HL-60 (cell line): ENCODE results near the gene ZFHX3.
A peak's percentile ranks its signal among the peaks of the same experiment; 100 is the strongest.

Experiments used
- DNase-seq, 2 experiments: peaks; one replicate each; pipeline ENCODE4 v3.0.0-alpha.2; 2010 to 2020; ENCODE audit warnings: low read depth in 1 of 2, low spot score in 1 of 2
- H3K27ac ChIP-seq: fragments of 250-450 bp; sonication (Bioruptor Pico); replicated peaks from 2 replicates; pipeline ENCODE4 v1.5.1; 2020; ENCODE audit warnings: mild to moderate bottlenecking, moderate library complexity
- H3K27me3 ChIP-seq: fragments of 250-450 bp; sonication (Bioruptor Pico); 2 replicates; pipeline ENCODE4 v1.5.1; 2021; ENCODE audit warnings: mild to moderate bottlenecking, moderate library complexity; ENCODE audit not compliant: insufficient read depth, poor library complexity, severe bottlenecking
- H3K4me3 ChIP-seq: replicated peaks from 2 replicates; pipeline ENCODE4 v1.5.1; 2011; ENCODE audit warnings: mild to moderate bottlenecking, control low read depth, low read length; ENCODE audit not compliant: insufficient read depth
- GABPA ChIP-seq: IDR thresholded peaks from 2 replicates; pipeline ENCODE4 v1.6.1; 2012; ENCODE audit warnings: low read depth
- POLR2AphosphoS5 ChIP-seq: IDR thresholded peaks from 2 replicates; pipeline ENCODE4 v1.6.1; 2012; ENCODE audit warnings: low read depth
- SPI1 ChIP-seq: IDR thresholded peaks from 2 replicates; pipeline ENCODE4 v1.6.1; 2012; ENCODE audit warnings: low read depth, mild to moderate bottlenecking, borderline replicate concordance
- TF ChIP-seq, protein P1 (sequence below): IDR thresholded peaks from 2 replicates; pipeline ENCODE4 v1.6.1; 2012; ENCODE audit warnings: low read depth; ENCODE audit not compliant: insufficient replicate concordance
- TF ChIP-seq, protein P2 (sequence below): IDR thresholded peaks from one replicate; pipeline ENCODE4 v1.5.1; 2011; ENCODE audit warnings: low read length, control low read depth, inconsistent platforms; ENCODE audit not compliant: insufficient read depth

ZFHX3 gene

GRCh38 chr16:72884573-72884972 is 163.4 kb downstream of the ZFHX3 start:
- DNase-seq = no peak
- H3K27me3 ChIP-seq = no peaks in the 10 kb centered on the region
- H3K27ac ChIP-seq = no peak overlapping the region
- TF ChIP-seq POLR2AphosphoS5 = no peak
- TF ChIP-seq, protein P1, sequence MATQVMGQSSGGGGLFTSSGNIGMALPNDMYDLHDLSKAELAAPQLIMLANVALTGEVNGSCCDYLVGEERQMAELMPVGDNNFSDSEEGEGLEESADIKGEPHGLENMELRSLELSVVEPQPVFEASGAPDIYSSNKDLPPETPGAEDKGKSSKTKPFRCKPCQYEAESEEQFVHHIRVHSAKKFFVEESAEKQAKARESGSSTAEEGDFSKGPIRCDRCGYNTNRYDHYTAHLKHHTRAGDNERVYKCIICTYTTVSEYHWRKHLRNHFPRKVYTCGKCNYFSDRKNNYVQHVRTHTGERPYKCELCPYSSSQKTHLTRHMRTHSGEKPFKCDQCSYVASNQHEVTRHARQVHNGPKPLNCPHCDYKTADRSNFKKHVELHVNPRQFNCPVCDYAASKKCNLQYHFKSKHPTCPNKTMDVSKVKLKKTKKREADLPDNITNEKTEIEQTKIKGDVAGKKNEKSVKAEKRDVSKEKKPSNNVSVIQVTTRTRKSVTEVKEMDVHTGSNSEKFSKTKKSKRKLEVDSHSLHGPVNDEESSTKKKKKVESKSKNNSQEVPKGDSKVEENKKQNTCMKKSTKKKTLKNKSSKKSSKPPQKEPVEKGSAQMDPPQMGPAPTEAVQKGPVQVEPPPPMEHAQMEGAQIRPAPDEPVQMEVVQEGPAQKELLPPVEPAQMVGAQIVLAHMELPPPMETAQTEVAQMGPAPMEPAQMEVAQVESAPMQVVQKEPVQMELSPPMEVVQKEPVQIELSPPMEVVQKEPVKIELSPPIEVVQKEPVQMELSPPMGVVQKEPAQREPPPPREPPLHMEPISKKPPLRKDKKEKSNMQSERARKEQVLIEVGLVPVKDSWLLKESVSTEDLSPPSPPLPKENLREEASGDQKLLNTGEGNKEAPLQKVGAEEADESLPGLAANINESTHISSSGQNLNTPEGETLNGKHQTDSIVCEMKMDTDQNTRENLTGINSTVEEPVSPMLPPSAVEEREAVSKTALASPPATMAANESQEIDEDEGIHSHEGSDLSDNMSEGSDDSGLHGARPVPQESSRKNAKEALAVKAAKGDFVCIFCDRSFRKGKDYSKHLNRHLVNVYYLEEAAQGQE = no peak
- no peak for TF ChIP-seq GABPA
- no peak for TF ChIP-seq SPI1
- H3K4me3 ChIP-seq = no peak overlapping the region

DNA sequence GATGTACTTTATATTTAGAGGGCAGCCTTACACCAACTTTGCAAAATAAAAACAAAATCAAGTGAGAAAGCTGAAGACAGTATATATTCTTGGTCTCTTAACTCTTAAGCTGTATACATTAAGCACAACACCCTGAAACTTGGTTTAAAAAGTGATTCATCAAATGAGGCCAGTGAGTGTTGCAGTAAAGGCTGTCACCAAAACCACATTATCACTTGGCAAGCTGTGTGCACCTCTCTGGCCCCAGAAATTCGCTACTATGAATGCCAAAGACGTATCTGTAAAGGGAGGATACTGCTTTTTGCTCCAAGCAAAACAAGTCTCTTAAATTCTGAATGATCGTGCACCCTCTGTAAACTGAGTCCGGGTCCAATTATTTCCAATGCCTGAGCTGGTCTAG is 163.9 kb downstream of the ZFHX3 start:
- no peaks in the 10 kb centered on the region for H3K27me3 ChIP-seq
- no peak for TF ChIP-seq GABPA
- TF ChIP-seq, protein P1 = no peak
- TF ChIP-seq, protein P2, sequence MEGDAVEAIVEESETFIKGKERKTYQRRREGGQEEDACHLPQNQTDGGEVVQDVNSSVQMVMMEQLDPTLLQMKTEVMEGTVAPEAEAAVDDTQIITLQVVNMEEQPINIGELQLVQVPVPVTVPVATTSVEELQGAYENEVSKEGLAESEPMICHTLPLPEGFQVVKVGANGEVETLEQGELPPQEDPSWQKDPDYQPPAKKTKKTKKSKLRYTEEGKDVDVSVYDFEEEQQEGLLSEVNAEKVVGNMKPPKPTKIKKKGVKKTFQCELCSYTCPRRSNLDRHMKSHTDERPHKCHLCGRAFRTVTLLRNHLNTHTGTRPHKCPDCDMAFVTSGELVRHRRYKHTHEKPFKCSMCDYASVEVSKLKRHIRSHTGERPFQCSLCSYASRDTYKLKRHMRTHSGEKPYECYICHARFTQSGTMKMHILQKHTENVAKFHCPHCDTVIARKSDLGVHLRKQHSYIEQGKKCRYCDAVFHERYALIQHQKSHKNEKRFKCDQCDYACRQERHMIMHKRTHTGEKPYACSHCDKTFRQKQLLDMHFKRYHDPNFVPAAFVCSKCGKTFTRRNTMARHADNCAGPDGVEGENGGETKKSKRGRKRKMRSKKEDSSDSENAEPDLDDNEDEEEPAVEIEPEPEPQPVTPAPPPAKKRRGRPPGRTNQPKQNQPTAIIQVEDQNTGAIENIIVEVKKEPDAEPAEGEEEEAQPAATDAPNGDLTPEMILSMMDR = no peak
- TF ChIP-seq POLR2AphosphoS5 = no peak
- no peak for TF ChIP-seq SPI1
- no peak for DNase-seq
- H3K27ac ChIP-seq = no peak overlapping the region
- H3K4me3 ChIP-seq = no peak overlapping the region

DNA sequence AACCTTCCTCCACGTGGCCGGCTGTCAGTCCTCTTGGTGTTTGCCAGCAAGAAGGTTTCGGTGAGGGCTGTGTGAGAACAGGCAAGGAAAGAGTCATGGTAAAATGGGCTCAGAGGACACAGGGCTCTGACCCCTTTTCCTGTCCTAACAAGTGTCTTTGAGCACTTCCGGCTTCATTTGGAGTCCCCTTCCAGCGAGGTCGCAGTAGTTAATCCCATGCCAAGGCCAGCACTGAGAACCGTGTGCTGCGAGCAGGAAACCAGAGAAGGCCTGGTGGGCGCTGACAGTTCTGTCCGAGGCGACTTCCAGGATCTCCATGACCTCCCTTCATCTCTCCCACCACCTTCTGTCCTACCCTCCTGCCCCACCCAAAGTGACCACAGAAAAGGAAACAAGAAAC is 168.1 kb downstream of the ZFHX3 start:
- no peaks in the 10 kb centered on the region for H3K27me3 ChIP-seq
- no peak for DNase-seq
- H3K4me3 ChIP-seq = no peak overlapping the region
- no peak overlapping the region for H3K27ac ChIP-seq
- no peak for TF ChIP-seq SPI1
- TF ChIP-seq, protein P2 = no peak
- no peak for TF ChIP-seq GABPA
- no peak for TF ChIP-seq POLR2AphosphoS5

GRCh38 chr16:72878301-72879269 is 169.3 kb downstream of the ZFHX3 start:
- TF ChIP-seq, protein P2 = no peak
- TF ChIP-seq, protein P1 = no peak
- TF ChIP-seq GABPA (no peak), POLR2AphosphoS5 (no peak), SPI1 (no peak)
- Histone ChIP-seq H3K27me3 (no peaks in the 10 kb centered on the region), H3K27ac (peak overlapping the region; percentile 70), H3K4me3 (no peak overlapping the region)
- peak in 1 of 2 experiments; percentile 28 for DNase-seq
